ENCODE measurements around the gene DNAAF5. TPM values are rescaled to one million over a fixed set of nuclear protein-coding genes. Genes with fewer than 3 reads are reported as not detected.
"Not testable (repeated sequence)": the region's sequence is repeated elsewhere in the genome, so short reads cannot be mapped to it uniquely, and the experiment has no call there.

DNAAF5 gene
- polyA plus RNA-seq, 1 of the 3 experiments (the other 2 are of a cell fraction), result 58.5 TPM

DNA sequence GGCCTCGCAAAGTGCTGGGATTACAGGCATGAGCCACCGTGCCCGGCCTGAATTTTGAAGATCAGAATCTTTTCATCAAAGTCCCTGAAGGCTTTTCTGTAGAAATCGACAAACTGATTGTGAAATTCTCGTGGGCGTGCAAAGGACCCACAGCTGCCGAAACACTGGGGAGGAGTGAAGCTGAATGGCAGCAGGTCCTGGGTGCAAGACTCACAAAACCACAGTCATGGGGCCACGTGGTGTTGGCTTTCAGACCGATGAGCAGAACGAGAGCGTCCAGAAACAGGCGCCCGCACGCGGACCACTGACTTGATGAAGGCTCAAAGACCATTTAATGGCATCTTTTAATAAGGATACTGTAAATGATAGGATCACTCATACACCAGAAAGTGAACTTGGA is 25.3 kb downstream of the DNAAF5 start (continued):
- TF ChIP-seq SIN3A (IDR thresholded peaks at IDR 0.05; ENCODE audit: borderline replicate concordance, low read depth, low read length) (no peak), TEAD4 (IDR thresholded peaks at IDR 0.05; ENCODE audit: borderline replicate concordance, insufficient read depth) (no peak)

DNA sequence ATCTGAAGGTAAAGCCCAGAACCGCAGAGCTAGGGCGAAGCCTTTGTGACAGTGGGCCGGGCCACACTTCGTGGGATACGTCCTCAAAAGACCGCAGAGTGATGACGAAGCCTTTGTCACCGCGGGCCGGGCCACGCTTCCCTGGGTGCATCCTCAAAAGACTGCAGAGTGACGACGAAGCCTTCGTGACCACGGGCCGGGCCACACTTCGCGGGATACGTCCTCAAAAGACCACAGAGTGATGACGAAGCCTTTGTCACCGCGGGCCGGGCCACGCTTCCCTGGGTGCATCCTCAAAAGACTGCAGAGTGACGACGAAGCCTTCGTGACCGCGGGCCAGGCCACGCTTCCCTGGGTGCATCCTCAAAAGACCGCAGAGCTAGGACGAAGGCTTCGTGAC is 25.8 kb downstream of the DNAAF5 start:
- Histone ChIP-seq H3K79me2 (ENCODE audit: insufficient read depth) (peaks cover 21% of the 10 kb centered on the region), H3K4me1 (ENCODE audit: control insufficient read depth in 1 of 2, insufficient read depth in 2 of 2, low read depth in 1 of 2, low read length in 1 of 2) (peaks cover 0 to 21% of the 10 kb centered on the region in 2 experiments; a peak in 2 of 4 replicates), H3K36me3 (replicated peaks in 1 of 2; ENCODE audit: control insufficient read depth in 1 of 2, insufficient read depth in 2 of 2, low read length in 1 of 2) (peaks cover 21 to 47% of the 10 kb centered on the region in 2 experiments)
- H3K9ac ChIP-seq; H3K9me3 ChIP-seq; H2AFZ ChIP-seq (ENCODE audit: low read depth); H4K20me1 ChIP-seq (ENCODE audit: insufficient read depth); H3K9me2 ChIP-seq; H3K27ac ChIP-seq (ENCODE audit: low read depth in 2 of 2, low read length in 1 of 2); DNase-seq; H3K27me3 ChIP-seq (ENCODE audit: insufficient read depth); POLR2A ChIA-PET; H3F3A ChIP-seq (replicated peaks; ENCODE audit: insufficient read depth); H3K4me3 ChIP-seq (ENCODE audit: low read depth in 2 of 2, low read length in 1 of 2); H3K4me2 ChIP-seq: not testable (repeated sequence)
- CTCF ChIA-PET, result interaction anchor here (1.3 kb wide), 1 partner anchor 11 kb away, joined by 4 read pairs; no protein-coding TSS in a partner anchor
- 92% methylated on average over 33 of the region's 33 CpGs for WGBS (ENCODE audit: low lambda C conversion rate)

DNA sequence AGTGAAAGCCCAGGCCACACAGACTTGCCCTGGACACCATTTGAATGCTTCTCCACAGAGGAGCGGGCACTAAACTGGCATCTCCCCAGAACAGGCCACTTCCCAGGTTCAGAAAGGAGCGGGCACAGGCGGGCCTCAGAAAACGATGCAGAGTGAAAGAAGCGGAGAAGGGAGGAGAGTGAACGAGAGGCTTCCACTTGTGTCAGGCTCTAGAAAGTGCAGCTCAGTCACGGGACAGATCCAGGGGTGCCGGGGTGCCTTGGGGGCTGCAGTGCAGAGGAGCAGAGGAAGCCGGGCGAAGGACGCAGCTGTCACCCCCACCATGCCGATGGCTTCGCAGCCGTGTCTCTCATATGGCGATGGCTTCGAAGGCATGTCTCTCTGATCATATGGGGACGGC is 26.7 kb downstream of the DNAAF5 start:
- no peak for DNase-seq
- Histone ChIP-seq H4K20me1 (ENCODE audit: insufficient read depth) (peaks cover 6% of the 10 kb centered on the region; the same call in 1 of the 2 replicates), H3K27ac (ENCODE audit: low read depth in 2 of 2, low read length in 1 of 2) (no peak overlapping the region), H3K9me3 (no peaks in the 10 kb centered on the region), H3K4me2 (no peak overlapping the region), H3F3A (replicated peaks; ENCODE audit: insufficient read depth) (no peaks in the 10 kb centered on the region), H3K36me3 (replicated peaks in 1 of 2; ENCODE audit: control insufficient read depth in 1 of 2, insufficient read depth in 2 of 2, low read length in 1 of 2) (peaks cover 28 to 56% of the 10 kb centered on the region in 2 experiments), H3K4me1 (ENCODE audit: control insufficient read depth in 1 of 2, insufficient read depth in 2 of 2, low read depth in 1 of 2, low read length in 1 of 2) (peaks cover 0 to 21% of the 10 kb centered on the region in 2 experiments; a peak in 2 of 4 replicates), H3K79me2 (ENCODE audit: insufficient read depth) (peaks cover 19% of the 10 kb centered on the region; the same call in 1 of the 2 replicates), H3K9me2 (no peaks in the 10 kb centered on the region), H3K27me3 (ENCODE audit: insufficient read depth) (no peaks in the 10 kb centered on the region), H3K9ac (no peak overlapping the region), H3K4me3 (ENCODE audit: low read depth in 2 of 2, low read length in 1 of 2) (no peak overlapping the region), H2AFZ (ENCODE audit: low read depth) (no peak overlapping the region)
- POLR2A ChIA-PET, result no interaction called here
- CTCF ChIA-PET, result interaction anchor here (1.3 kb wide), 1 partner anchor 20 kb away, joined by 3 read pairs; no protein-coding TSS in a partner anchor
- TF ChIP-seq, protein P1, sequence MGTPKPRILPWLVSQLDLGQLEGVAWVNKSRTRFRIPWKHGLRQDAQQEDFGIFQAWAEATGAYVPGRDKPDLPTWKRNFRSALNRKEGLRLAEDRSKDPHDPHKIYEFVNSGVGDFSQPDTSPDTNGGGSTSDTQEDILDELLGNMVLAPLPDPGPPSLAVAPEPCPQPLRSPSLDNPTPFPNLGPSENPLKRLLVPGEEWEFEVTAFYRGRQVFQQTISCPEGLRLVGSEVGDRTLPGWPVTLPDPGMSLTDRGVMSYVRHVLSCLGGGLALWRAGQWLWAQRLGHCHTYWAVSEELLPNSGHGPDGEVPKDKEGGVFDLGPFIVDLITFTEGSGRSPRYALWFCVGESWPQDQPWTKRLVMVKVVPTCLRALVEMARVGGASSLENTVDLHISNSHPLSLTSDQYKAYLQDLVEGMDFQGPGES (IDR thresholded peaks at IDR 0.05; ENCODE audit: low read depth, low read length), result no peak
- no peak for TF ChIP-seq TCF12 (IDR thresholded peaks at IDR 0.05)
- no peak for TF ChIP-seq TEAD4 (IDR thresholded peaks at IDR 0.05; ENCODE audit: borderline replicate concordance, insufficient read depth)
- TF ChIP-seq, protein P2, sequence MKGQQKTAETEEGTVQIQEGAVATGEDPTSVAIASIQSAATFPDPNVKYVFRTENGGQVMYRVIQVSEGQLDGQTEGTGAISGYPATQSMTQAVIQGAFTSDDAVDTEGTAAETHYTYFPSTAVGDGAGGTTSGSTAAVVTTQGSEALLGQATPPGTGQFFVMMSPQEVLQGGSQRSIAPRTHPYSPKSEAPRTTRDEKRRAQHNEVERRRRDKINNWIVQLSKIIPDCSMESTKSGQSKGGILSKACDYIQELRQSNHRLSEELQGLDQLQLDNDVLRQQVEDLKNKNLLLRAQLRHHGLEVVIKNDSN (IDR thresholded peaks at IDR 0.05; ENCODE audit: borderline replicate concordance, low read depth), result no peak
- TF ChIP-seq, protein P3, sequence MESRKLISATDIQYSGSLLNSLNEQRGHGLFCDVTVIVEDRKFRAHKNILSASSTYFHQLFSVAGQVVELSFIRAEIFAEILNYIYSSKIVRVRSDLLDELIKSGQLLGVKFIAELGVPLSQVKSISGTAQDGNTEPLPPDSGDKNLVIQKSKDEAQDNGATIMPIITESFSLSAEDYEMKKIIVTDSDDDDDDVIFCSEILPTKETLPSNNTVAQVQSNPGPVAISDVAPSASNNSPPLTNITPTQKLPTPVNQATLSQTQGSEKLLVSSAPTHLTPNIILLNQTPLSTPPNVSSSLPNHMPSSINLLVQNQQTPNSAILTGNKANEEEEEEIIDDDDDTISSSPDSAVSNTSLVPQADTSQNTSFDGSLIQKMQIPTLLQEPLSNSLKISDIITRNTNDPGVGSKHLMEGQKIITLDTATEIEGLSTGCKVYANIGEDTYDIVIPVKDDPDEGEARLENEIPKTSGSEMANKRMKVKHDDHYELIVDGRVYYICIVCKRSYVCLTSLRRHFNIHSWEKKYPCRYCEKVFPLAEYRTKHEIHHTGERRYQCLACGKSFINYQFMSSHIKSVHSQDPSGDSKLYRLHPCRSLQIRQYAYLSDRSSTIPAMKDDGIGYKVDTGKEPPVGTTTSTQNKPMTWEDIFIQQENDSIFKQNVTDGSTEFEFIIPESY (IDR thresholded peaks at IDR 0.05; ENCODE audit: borderline replicate concordance, low read depth), result no peak
- no peak for TF ChIP-seq RCOR1 (IDR thresholded peaks at IDR 0.05; ENCODE audit: low read length)
- 96% methylated on average over 17 of the region's 17 CpGs for WGBS (ENCODE audit: low lambda C conversion rate)
